ENCODE measurements around the gene CES1. TPM values are rescaled to one million over a fixed set of nuclear protein-coding genes. Genes with fewer than 3 reads are reported as not detected.
"Not testable (repeated sequence)": the region's sequence is repeated elsewhere in the genome, so short reads cannot be mapped to it uniquely, and the experiment has no call there.

The CES1 gene
- total RNA-seq, 4 donors from 2014 or later: 0.76 to 9.5 (median 2.6) TPM

DNA sequence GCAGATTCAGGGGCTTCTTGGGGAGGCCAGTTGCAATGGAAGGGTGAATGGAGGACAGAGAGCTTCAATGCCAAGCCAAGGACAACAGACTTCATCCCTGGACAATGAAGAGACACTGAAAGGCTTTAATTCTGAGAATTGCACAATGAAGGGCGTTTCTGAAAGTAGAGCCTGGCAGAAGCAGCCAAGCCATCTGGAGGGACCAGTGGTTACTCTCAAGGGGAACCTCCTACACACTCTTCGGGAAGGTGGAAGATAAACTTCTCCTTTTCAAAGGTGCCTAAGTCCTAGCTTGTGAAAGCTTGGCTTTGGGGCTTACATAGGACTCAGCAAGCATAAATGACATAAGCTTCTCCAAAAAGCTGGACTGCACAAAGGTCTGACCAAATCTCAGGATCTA is 6.2 kb upstream of the CES1 start:
- DNase-seq (ENCODE audit: low spot score in 2 of 2): no peak
- no peak for TF ChIP-seq POLR2A (IDR thresholded peaks at IDR 0.05)
- TF ChIP-seq, protein P1, sequence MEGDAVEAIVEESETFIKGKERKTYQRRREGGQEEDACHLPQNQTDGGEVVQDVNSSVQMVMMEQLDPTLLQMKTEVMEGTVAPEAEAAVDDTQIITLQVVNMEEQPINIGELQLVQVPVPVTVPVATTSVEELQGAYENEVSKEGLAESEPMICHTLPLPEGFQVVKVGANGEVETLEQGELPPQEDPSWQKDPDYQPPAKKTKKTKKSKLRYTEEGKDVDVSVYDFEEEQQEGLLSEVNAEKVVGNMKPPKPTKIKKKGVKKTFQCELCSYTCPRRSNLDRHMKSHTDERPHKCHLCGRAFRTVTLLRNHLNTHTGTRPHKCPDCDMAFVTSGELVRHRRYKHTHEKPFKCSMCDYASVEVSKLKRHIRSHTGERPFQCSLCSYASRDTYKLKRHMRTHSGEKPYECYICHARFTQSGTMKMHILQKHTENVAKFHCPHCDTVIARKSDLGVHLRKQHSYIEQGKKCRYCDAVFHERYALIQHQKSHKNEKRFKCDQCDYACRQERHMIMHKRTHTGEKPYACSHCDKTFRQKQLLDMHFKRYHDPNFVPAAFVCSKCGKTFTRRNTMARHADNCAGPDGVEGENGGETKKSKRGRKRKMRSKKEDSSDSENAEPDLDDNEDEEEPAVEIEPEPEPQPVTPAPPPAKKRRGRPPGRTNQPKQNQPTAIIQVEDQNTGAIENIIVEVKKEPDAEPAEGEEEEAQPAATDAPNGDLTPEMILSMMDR (IDR thresholded peaks at IDR 0.05): no peak
- no peak overlapping the region for H3K4me3 ChIP-seq (ENCODE audit: low read depth, poor library complexity, severe bottlenecking)
- intact Hi-C loops (cut with DNase I; ENCODE audit: low total_unique reads): no loop called here
- 21 to 60% methylated on average over 2 of the region's 2 CpGs for WGBS, 2 donors

DNA sequence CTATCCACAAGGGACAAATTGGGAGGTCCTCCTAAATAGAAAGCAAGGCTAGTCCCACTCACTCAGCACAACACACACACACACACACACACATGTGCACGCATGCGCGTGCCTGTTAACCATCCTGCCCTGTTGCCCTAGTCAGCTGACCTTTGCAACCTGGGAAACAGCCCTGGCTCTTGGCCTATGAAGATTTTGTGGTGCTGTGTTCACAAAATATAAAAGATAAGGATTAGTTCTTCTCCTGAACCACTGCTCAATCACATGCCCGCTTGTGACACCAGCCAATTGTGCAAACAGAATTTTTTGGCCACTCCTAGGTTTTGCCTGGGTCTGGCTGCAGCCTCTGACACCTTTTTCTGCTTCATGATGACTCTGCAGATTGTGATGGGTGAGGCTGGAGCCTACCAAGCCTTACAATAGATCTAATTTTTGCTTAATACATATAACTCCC is 3.3 kb upstream of the CES1 start:
- intact Hi-C loops (cut with DNase I; ENCODE audit: low total_unique reads): no loop called here
- TF ChIP-seq POLR2A (IDR thresholded peaks at IDR 0.05): no peak
- TF ChIP-seq, protein P1 (IDR thresholded peaks at IDR 0.05): no peak
- no peak overlapping the region for H3K4me3 ChIP-seq (ENCODE audit: low read depth, poor library complexity, severe bottlenecking)
- WGBS, 2 donors: 40 to 59% methylated on average over 4 of the region's 4 CpGs
- DNase-seq (ENCODE audit: low spot score in 2 of 2): no peak

DNA sequence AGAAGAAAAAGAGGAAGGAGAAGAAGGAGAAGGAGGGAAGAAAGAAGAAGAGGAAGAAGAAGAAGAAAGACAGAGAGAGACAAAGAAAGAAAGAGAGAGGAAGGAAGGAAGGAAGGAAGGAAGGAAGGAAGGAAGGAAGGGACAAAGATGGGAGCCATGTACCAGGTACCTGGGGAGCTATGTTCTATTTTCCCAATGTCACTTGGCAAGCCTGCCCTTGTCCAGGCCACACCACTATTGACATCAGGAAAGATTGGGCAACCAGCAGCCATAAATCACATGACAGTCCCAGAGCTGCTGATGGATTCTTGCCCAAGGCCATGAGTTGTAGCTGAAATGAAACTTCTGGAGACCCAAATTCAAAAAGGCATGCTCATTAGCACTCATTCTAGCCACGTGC is 2.7 kb upstream of the CES1 start:
- 0 to 20% methylated on average over 1 of the region's 1 CpG for WGBS, 2 donors
- TF ChIP-seq, protein P1 (IDR thresholded peaks at IDR 0.05): no peak
- no peak for TF ChIP-seq POLR2A (IDR thresholded peaks at IDR 0.05)
- intact Hi-C loops (cut with DNase I; ENCODE audit: low total_unique reads): no loop called here
- DNase-seq (ENCODE audit: low spot score in 2 of 2): peak; percentile 82 to 91
- no peak overlapping the region for H3K4me3 ChIP-seq (ENCODE audit: low read depth, poor library complexity, severe bottlenecking)

DNA sequence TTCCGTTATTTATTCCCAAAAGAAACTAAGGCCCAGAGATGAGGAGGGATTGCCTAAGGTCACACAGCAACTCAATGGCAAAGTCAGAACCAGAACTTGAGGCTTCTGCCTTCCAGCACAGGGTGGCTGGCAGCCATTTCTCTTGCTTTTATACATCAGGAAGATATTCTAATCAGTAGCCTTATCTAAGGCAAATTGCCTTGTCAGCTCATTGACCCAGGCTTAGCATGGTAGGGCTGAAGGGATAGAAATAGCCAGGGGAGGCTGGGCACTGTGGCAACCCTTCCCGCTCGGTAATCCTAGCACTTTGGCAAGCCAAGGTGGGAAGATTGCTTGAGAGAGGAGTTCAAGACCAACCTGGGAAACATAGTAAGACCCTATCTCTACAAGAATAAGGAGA is 2.3 kb upstream of the CES1 start:
- 88% methylated on average over 3 of the region's 3 CpGs for WGBS, 2 donors
- intact Hi-C loops (cut with DNase I; ENCODE audit: low total_unique reads); DNase-seq (ENCODE audit: low spot score in 2 of 2); H3K4me3 ChIP-seq (ENCODE audit: low read depth, poor library complexity, severe bottlenecking): not testable (repeated sequence)

DNA sequence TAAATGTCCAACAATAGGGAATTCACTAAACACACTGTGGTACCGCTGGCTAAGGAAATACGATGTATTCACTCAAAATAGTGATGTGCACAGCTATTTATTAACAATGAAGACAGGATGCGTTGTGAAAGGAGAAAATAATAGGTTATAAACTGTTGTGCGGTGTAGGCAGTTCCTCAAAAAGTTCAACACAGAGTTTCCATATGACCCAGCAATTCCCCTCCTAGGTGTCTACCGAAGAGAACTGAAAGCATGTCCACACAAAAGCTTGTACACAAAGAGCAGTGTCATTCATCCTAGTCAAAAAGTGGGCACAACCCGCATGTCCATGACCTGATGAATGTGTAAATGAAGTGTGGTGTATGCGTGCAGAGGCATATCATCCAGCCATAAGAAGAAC is 1.2 kb upstream of the CES1 start:
- no peak for DNase-seq (ENCODE audit: low spot score in 2 of 2)
- no peak overlapping the region for H3K4me3 ChIP-seq (ENCODE audit: low read depth, poor library complexity, severe bottlenecking)
- intact Hi-C loops (cut with DNase I; ENCODE audit: low total_unique reads): no loop called here
- WGBS, 2 donors: 70 to 76% methylated on average over 7 of the region's 7 CpGs
- no peak for TF ChIP-seq POLR2A (IDR thresholded peaks at IDR 0.05)
- TF ChIP-seq, protein P1 (IDR thresholded peaks at IDR 0.05): no peak

GRCh38 chr16:55832425-55832772 is 497 bp downstream of the CES1 start:
- H3K4me3 ChIP-seq (ENCODE audit: low read depth, poor library complexity, severe bottlenecking): no peak overlapping the region
- TF ChIP-seq POLR2A (IDR thresholded peaks at IDR 0.05): no peak
- TF ChIP-seq, protein P1 (IDR thresholded peaks at IDR 0.05): no peak
- no peak for DNase-seq (ENCODE audit: low spot score in 2 of 2)
- intact Hi-C loops (cut with DNase I; ENCODE audit: low total_unique reads): no loop called here
- WGBS, 2 donors: 86 to 89% methylated on average over 17 of the region's 17 CpGs
